H54 (cell line): ENCODE data around the gene SYDE1.
A peak's percentile ranks its signal among the peaks of the same experiment; 100 is the strongest.

Source experiments
- DNase-seq: peaks from one replicate; pipeline ENCODE4 v3.0.0; 2011; ENCODE audit warnings: low spot score, mixed read lengths; ENCODE audit not compliant: insufficient read length
- FAIRE-seq: peaks from 3 replicates; lab custom pipeline; 2011; peaks lifted over from hg19 to GRCh38; lab: Jason Lieb, UNC
- POLR2A ChIP-seq: IDR thresholded peaks from 2 replicates; pipeline ENCODE4 v1.6.1; 2011; ENCODE audit warnings: low read depth, mild to moderate bottlenecking, low read length

SYDE1 gene

DNA sequence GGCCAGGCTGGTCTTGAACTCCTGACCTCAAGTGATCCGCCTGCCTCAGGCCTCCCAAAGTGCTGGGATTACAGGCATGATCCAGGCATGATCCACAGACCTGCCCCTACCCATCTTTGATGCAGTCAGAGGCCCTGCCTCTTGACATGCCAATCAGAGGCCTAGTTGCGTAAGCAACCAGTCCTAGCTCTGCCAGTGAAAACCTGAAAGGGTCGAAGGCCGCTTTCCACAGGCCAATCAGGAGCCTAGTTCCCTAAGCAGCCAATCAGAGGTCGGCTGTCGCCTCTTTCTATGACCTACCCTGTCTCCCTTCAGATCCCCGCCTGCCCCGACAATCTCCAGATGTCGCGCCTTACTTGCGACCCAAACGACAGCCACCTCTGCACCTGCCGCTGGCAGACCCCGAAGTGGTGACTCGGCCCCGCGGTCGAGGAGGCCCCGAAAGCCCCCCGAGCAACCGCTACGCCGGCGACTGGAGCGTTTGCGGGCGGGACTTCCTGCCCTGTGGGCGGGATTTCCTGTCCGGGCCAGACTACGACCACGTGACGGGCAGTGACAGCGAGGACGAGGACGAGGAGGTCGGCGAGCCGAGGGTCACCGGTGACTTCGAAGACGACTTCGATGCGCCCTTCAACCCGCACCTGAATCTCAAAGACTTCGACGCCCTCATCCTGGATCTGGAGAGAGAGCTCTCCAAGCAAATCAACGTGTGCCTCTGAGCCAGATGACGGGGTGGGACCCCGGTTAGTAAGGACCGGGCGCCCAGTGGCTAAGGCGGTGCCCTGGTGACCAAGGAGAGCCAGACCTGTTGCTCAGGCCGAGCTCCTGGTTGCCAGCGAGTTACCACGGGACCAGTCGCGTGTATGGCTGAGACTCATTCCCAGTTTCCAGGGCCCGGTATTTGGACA, 6.3 kb downstream of the SYDE1 start:
- TF ChIP-seq POLR2A, result no peak
- FAIRE-seq (no peak), DNase-seq (no peak)

DNA sequence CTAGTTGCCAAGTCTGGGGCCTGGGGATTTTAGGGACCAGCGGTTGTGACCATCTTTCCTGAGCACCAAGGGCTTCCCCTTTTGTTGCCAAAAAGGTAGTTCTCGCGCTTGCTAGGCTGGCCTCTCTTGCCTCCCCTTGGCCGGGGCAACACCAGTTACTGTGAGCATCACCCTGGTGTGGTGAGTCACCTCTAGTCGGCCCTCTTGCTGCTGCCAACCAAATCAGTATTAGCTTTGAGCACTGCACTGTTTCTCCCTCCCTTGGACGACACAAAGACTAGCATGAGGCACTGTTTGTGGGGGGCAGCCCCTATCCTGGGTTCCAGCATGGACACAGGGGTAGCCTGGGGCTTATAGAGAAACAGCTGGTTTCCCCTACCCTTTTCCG, 6.9 kb downstream of the SYDE1 start:
- no peak for TF ChIP-seq POLR2A
- FAIRE-seq (peak; percentile 61), DNase-seq (peak; percentile 86)

DNA sequence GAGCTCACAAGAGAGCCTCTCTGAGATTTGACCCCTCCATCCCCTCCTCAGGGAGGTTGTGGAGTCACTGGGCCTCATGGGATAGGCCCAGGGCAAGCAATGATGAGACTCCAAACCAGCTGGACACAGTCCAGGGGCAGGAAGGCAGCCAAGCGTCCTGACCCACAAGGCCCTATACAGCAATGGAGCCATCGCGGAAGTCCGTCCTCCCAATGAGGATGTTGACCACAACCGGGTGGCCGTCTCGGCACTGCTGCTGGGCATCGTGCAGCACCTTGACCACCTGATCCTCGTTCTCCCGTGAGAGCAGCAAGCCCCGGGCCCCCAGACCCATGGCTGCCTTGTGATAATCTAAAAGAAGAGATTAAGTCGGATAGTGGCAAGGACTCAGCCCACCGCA, 7.9 kb downstream of the SYDE1 start:
- FAIRE-seq (no peak), DNase-seq (no peak)
- TF ChIP-seq POLR2A, result no peak

DNA sequence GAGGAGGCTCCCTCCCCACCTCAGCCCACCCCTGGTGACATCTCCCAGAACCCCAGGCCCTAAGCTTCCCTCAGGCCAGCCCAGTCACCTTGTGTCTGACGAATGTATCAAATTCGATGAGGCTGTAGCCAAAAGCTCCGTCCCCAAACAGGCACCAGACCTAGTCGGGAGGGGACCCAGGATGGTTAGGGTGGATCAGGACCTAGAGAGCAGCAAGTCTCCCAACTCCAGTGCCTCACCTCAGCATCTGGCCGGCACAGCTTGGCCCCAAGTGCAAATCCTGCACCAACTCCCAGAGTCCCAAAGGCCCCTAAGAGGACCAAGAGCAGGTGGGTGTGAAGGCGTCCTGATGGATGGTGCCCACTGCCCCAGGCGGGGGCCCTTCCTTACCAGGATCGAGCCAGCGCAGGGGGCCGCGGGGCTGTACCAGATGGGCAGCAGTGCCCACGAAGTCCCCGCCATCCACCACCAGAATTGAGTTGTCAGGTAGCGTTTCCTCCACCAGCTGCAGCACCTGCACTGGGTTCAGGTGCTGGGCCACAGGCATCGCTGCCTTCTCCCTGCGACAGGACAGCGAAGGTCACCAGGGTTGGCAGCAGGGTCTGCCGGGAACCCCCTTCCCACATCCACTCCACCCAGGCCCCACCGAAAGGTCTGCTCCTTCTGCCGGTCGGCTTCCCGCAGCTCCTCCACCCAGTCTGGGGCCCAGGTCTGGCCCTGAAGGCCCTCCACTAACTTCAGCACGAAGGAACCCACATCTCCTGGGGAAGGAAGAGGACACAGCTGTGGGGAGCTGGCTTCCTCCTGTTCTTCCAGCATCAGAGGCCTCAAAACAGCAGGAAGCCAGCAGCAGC, 8.8 kb downstream of the SYDE1 start:
- FAIRE-seq (no peak), DNase-seq (no peak)
- no peak for TF ChIP-seq POLR2A

DNA sequence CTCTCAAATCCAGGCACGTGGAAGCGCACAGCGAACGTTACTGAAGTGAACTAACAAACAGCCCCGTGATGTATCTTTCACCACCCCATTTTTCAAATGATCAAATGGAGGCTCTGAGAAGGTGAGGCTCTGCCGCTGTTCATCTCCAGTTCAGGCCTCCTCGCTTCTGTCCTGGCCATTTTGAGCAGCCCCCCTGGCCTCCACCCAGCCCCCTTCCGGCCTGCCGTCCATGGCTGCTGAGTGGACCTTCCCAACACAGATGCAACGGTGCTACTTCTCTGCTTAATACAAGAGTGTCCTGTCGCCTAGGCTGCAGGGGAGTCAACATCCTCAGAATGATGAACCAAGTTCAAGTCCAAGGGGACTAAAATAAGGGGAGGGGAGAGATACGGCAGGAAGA, 9.7 kb downstream of the SYDE1 start:
- TF ChIP-seq POLR2A, result no peak
- DNase-seq (no peak), FAIRE-seq (no peak)

DNA sequence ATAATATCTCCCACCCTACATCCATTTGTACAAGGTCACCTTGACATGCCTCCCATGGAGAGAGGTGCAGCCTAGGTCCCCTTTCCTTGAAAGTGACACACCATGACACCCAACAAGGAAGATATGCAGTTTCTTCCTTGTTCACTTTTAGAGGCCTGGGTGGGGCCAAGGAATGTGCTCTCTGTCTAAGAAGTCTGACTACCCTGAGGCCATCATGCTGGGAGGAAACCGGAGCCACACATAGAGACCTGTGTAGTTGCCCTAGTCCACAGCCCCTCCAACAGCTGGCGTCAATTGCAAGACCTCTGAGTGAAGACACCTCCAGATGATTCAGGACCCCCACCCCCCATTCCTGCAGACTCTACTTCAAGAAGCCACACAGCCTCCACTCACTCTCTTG, 11.0 kb downstream of the SYDE1 start:
- no peak for TF ChIP-seq POLR2A
- FAIRE-seq, result no peak
- DNase-seq, result no peak

DNA sequence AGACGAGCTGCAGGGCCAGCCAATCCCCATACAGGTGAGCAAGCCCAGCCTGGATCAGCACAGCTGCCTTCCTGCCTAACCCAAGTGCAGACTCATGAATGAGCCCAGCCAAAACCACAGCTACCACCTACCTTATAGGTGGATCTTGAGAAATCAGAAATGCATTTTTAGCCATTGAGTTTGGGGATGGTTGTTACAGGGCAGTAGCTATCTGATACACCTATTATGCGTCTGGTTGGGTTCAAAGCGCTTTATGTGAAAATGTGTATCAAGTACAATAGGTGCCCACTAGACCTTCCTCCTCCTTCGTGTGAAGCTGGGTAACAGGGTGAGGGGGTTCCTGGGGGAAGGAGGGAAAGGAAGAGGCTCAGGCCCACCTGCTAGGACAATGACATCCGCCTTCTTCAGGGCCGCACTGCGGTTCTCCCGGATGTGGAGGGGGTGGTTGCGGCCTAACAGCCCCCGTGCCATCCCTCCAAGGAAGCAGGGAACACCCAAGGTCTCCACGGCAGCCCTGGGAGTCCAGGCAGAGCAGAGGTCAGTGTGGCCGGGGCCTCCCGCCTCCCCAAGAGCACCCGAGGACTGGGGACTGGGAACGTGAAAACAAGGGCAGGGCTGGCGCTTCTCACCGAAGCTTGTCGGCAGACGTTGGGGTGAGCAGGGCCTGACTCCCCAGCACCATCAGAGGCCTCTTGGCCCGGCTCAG, 11.7 kb downstream of the SYDE1 start:
- no peak for DNase-seq
- TF ChIP-seq POLR2A, result no peak
- no peak for FAIRE-seq

DNA sequence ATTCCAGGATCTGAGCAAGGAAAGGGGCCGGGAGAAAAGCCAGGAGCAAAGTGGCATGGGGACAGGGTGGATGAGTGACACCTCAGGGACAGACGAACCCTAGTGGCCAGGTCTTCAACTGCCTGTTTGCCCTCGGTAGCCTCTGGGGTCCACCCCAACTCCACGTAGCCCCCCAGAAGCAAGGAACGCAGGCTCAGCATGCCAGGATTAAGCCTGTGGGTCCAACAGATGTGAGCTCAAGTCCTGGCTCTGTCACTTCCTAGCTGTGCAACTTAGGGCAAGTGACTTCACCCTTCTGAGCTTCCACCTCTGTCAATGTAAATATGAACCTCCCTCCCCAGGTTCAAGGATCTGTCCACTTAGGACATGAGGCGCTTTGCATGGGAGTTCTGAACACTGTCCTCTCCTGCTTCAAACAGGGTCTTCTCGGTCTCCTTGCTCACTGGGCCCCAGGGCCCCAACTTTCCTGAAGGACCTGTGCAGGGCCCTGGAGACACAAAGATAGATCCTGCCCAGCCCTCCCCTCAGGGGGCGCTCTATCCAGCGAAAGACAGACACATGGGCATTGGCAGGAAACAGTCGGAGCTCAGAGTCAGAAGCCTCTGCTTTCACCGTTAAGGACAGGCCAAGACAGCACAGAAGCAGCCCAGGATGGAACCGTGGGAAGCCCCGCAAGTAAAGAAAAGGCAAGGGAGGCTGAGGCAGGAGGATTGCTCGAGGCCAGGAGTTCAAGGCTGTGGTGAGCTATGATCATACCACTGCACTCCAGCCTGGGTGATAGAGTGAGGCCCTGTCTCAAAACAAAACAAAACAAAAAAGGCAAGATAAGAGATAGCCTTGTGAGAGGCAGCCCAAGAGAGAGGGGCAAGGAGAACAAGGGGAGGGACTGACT, 13.2 kb downstream of the SYDE1 start:
- FAIRE-seq, result no peak
- no peak for DNase-seq
- no peak for TF ChIP-seq POLR2A

DNA sequence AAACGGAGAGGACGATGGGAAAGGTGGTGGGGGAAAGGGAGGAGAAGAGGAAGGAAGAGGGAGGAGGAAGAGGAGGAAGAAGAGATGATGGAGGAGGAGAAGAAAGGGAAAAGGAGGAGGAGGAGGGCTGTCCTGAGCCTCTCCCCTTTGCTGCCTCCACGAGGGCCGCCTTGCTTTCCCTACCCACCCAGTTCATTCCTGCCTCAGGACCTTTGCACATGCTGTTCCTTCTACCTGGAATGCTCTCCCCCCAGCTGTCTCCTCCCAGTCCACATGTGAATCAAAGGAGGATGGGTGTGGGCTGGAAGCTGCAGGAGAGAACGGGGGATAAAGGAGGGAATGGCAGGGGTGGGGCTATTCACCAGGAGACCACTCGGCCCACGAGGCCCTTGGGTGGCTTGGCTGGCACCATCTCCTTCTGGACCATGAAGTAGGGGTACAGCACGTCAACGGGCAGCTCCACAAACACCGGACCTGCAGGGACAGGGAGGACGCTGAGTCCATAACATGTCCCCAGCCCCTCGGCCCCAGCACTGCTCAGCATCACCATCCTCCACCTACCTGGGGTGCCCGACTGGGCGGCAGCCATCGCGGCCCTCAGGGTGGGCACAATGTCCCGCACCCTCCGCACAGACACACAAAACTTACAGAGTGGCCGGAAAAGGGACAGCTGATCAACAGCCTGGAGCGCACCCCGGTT, 15.3 kb downstream of the SYDE1 start:
- no peak for TF ChIP-seq POLR2A
- no peak for FAIRE-seq
- DNase-seq, result no peak

DNA sequence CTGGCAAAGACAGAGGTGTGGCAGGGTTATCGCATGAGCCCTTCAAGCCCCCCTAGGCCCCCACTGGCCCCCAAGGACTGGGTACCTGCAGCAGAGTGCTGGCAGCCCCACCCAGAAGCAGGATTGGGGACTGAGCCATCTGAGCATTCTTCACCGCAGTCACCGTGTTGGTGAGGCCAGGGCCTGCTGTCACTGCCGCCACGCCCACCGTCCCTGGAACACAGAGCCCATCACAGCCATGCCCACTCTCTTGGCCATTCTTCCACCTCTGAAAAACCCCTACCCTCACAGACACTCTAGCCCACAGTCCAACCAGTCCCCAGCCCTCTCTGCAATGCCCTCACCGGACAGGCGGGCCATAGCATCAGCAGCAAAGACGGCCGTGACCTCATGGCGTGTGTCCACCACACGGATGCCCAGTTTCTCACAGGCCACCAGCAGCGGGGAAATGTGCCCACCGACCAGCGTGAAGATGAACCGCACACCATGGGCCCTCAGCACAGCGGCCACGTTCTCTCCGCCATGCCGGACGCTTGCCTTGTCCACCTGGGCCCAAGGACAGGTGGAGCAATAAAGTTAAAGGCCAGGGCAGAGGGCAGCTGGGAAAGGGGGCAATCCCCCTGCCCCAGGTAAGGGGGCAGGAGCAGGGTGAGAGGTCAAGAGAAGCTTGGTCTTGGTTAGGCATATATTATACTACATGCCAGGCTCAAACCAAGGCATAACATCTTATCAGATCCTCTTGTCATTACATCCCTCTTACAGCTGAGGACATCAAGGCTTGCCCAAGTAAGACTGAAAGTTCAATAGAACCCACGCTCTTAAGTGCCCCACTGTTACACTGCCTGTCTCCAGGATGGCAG, 16.1 kb downstream of the SYDE1 start:
- FAIRE-seq (no peak), DNase-seq (no peak)

DNA sequence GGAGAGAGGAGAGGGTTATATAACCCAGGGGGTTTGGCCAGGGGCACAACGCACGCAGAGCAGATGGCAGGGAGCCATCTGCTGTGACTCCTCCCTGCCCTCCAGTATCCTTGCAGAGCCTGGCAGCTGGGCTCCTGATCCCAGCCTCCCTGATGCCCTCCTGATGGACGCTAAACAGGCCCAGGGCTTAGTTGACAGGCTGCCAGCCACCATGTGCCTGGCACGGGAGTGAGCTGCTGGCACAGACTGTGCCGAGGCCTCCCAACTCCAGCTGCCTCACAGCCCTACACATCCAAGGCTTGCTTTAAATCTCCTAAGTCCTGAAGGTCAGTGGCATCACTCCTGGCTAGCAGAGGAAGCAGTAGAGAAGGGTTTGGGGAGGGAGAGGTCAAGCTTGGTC, 16.7 kb downstream of the SYDE1 start:
- FAIRE-seq (no peak), DNase-seq (no peak)
- TF ChIP-seq POLR2A, result no peak

More for the DNA sequence above, 16.1 kb downstream of the SYDE1 start:
- TF ChIP-seq POLR2A, result no peak

DNA sequence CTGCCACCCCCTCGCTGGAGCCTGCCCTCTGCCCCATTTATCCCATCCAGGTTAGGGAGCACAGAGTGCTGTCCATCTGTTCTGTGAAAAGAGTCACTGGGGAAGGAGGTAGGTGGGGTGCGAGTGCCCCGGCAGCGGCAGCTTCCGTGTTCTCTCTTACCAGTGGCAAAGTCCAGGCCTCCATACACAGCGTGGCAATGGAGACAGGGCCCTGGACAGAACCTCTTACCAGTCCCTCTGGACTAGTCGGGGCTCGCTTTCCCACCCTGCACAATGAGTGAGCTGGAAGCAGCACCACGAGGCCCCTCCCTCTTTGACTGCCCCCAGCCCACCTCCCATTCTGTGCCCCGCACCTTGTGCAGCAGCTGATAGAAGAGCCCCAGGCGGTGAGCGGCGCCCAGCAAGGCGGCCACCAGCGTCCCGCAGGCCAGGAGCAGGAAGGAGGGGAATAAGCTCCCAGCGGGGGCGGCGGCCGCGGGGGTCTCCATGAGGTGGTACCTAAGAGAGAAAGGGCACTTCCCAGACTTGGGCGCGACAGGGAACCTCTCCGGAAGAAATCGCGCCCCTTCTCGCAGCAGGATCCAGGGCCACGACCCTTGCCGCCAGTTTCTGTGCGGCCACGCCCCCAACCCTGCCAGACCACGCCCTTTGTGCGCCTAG, 17.5 kb downstream of the SYDE1 start:
- TF ChIP-seq POLR2A, result no peak
- FAIRE-seq, result no peak
- DNase-seq, result no peak
